Left renal cortex interstitium (tissue), 4 donors: ENCODE measurements around the gene UBR1. TPM values are rescaled to one million over a fixed set of nuclear protein-coding genes. Genes with fewer than 3 reads are reported as not detected.
"Not testable (repeated sequence)": the region's sequence is repeated elsewhere in the genome, so short reads cannot be mapped to it uniquely, and the experiment has no call there.

ENCODE experiments used
- DNase-seq, 4 donors: peaks; one replicate each; pipeline ENCODE4 v3.0.0-alpha.2; 2013; ENCODE audit warnings: low read depth in 4 of 4, low spot score in 2 of 4, missing footprints in 1 of 4
- polyA plus RNA-seq, 4 donors: library from polyadenylated mRNA; unstranded; fragments of 120-200 nt; gene quantifications; one replicate each; pipeline ENCODE4 v1.2.1, GENCODE V29; 2013; ENCODE audit not compliant: insufficient read length in 4 of 4

UBR1 gene
- polyA plus RNA-seq, 4 donors, result 18.4 to 28.8 (median 24.0) TPM

- DNase-seq, result peak; percentile 23 to 50 (median 30)
These were observed 185.9 kb downstream of the UBR1 start for GRCh38 chr15:42919799-42920518.

- DNase-seq, result no peak
These were observed 186.5 kb downstream of the UBR1 start for GRCh38 chr15:42919308-42919707.

- DNase-seq, result no peak
These were observed 187.8 kb downstream of the UBR1 start for GRCh38 chr15:42918047-42918446.

GRCh38 chr15:42915654-42916315, 190.1 kb downstream of the UBR1 start:
- no peak for DNase-seq

GRCh38 chr15:42914728-42915497, 190.9 kb downstream of the UBR1 start:
- no peak for DNase-seq

- no peak for DNase-seq
These were observed 194.7 kb downstream of the UBR1 start for GRCh38 chr15:42911058-42911592.

GRCh38 chr15:42908538-42908937, 197.3 kb downstream of the UBR1 start:
- no peak for DNase-seq

GRCh38 chr15:42903388-42904324, 202.2 kb downstream of the UBR1 start:
- no peak for DNase-seq

GRCh38 chr15:42893911-42894310, 211.9 kb downstream of the UBR1 start:
- DNase-seq, result not testable (repeated sequence)

Other genes with a start within 250 kb of the UBR1 start
- gene TTBK2, start 185.3 kb downstream of the UBR1 start, polyA plus RNA-seq, result 10 to 100 TPM in 2 of 4 donors, 1 to 10 TPM in 2; 8.1 to 12.2 (median 10.0) TPM
- gene TMEM62, start 27.5 kb upstream of the UBR1 start, polyA plus RNA-seq, result 10 to 100 TPM; 15.8 to 17.7 (median 16.3) TPM
- 10 to 100 TPM; 51.5 to 59.5 (median 53.9) TPM for gene CCNDBP1, start 79.4 kb upstream of the UBR1 start, polyA plus RNA-seq
- 1 to 10 TPM in 3 of 4 donors, under 1 TPM in 1; 0.95 to 5.1 (median 1.2) TPM for gene EPB42, start 115.0 kb upstream of the UBR1 start, polyA plus RNA-seq
- not detected for gene TGM5, start 160.9 kb upstream of the UBR1 start, polyA plus RNA-seq
- gene TGM7, start 196.2 kb upstream of the UBR1 start, polyA plus RNA-seq, result under 1 TPM in 2 of 4 donors, not detected in 2; 0.07 to 0.11 TPM
- 10 to 100 TPM; 11.2 to 14.8 (median 13.2) TPM for gene LCMT2, start 224.5 kb upstream of the UBR1 start, polyA plus RNA-seq